HepG2 (cell line): Measurements from ENCODE around the gene CACNA1I. TPM values are rescaled to one million over a fixed set of nuclear protein-coding genes. Genes with fewer than 3 reads are reported as not detected.

Experiments
- ATAC-seq: fragments of 200-7000 bp; cut with Tn5 transposase; 3 replicates; pipeline ENCODE4 v1.9.1; 2020; ENCODE audit warnings: mild to moderate bottlenecking, moderate library complexity
- BruUV-seq: library from RNA; stranded (reverse); fragments of 400-500 nt; replicated peaks from 2 replicates; lab custom pipeline; 2021; lab: Mats Ljungman, UMichigan
- CTCF ChIA-PET: fragments of 300-600 bp; formaldehyde crosslinking; extraction: SDS; loops from one replicate; lab custom pipeline; 2021; ENCODE audit warnings: low total read pairs, inconsistent platforms, low intra/inter-chr PET ratio; lab: Yijun Ruan, JAX
- POLR2A ChIA-PET: fragments of 350-600 bp; sonication (Branson Sonifier 250); formaldehyde crosslinking; loops from one replicate; lab custom pipeline; 2020; ENCODE audit warnings: antibody characterized with exemption, inconsistent platforms; lab: Yijun Ruan, JAX
- DNase-seq: peaks from one replicate; pipeline ENCODE4 v3.0.0-alpha.2; 2015; ENCODE audit warnings: low spot score
- FAIRE-seq: peaks from 3 replicates; lab custom pipeline; 2011; peaks lifted over from hg19 to GRCh38; lab: Jason Lieb, UNC
- H2AFZ ChIP-seq: one replicate; pipeline ENCODE4 v1.6.1; 2011; ENCODE audit warnings: low read length, inconsistent platforms
- H3K27ac ChIP-seq: fragments of 300-600 bp; 3 replicates; pipeline ENCODE4 v1.8.0; 2011; ENCODE audit warnings: mixed run types, mild to moderate bottlenecking, mixed read lengths, low read length, inconsistent platforms; ENCODE audit not compliant: insufficient read depth; ENCODE audit errors: extremely low read length
- H3K27me3 ChIP-seq, 2 experiments: fragments of 200-600 bp in 1 of 2; 2 replicates in 1 of 2; 3 replicates in 1 of 2; pipeline versions ENCODE4 v1.6.0 to v1.8.0; 2011; ENCODE audit warnings: low read length in 2 of 2, mild to moderate bottlenecking in 2 of 2, moderate library complexity in 2 of 2, inconsistent platforms in 1 of 2; ENCODE audit not compliant: insufficient read depth in 2 of 2, control insufficient read depth in 1 of 2
- H3K36me3 ChIP-seq, 2 experiments: fragments of 200-600 bp in 1 of 2; replicated peaks in 1 of 2; 2 replicates in 1 of 2; 3 replicates in 1 of 2; pipeline versions ENCODE4 v1.5.1 to v1.8.0; 2011; ENCODE audit warnings: low read length in 2 of 2, inconsistent platforms in 1 of 2; ENCODE audit not compliant: insufficient read depth in 2 of 2, control insufficient read depth in 1 of 2
- H3K4me1 ChIP-seq: 2 replicates; pipeline ENCODE4 v1.5.1; 2012; ENCODE audit warnings: low read length, inconsistent platforms; ENCODE audit not compliant: insufficient read depth
- H3K4me2 ChIP-seq: 2 replicates; pipeline ENCODE4 v1.6.0; 2011; ENCODE audit warnings: low read depth, low read length, inconsistent platforms
- H3K4me3 ChIP-seq, 3 experiments: fragments of 200-600 bp in 1 of 3; sonication (generic), shearing (Covaris generic) in 1 of 3; replicated peaks in 1 of 3; 2 replicates each; pipeline ENCODE4 v1.5.1; 2011 to 2016; ENCODE audit warnings: low read length in 3 of 3, inconsistent platforms in 2 of 3, low read depth in 2 of 3, mild to moderate bottlenecking in 2 of 3, control low read depth in 1 of 3, mixed read lengths in 1 of 3; ENCODE audit not compliant: insufficient read depth in 1 of 3
- H3K79me2 ChIP-seq: one replicate; pipeline ENCODE4 v1.6.1; 2011; ENCODE audit warnings: low read length, inconsistent platforms; ENCODE audit not compliant: insufficient read depth
- H3K9ac ChIP-seq: 2 replicates; pipeline ENCODE4 v1.6.0; 2011; ENCODE audit warnings: mild to moderate bottlenecking, low read depth, low read length, inconsistent platforms; ENCODE audit not compliant: insufficient read depth
- H3K9me3 ChIP-seq: 2 replicates; pipeline ENCODE4 v1.5.1; 2012; ENCODE audit warnings: mild to moderate bottlenecking, low read length
- H4K20me1 ChIP-seq: 2 replicates; pipeline ENCODE4 v1.6.0; 2011; ENCODE audit warnings: inconsistent platforms, mild to moderate bottlenecking, low read length, moderate library complexity; ENCODE audit not compliant: insufficient read depth
- CSRNP2 ChIP-seq: sonication (generic); formaldehyde crosslinking; conservative IDR thresholded peaks from 2 replicates; pipeline ENCODE4 v1.8.0; 2022; ENCODE audit warnings: low read depth, missing genetic modification reagents
- ELF1 ChIP-seq: sonication (generic); formaldehyde crosslinking; IDR thresholded peaks from 2 replicates; pipeline ENCODE4 v1.4.0; 2020; ENCODE audit warnings: missing genetic modification reagents
- ELF3 ChIP-seq: IDR thresholded peaks from 2 replicates; pipeline ENCODE4 v1.6.1; 2016; ENCODE audit warnings: missing genetic modification reagents, missing compliant biosample characterization
- HINFP ChIP-seq: sonication (generic); formaldehyde crosslinking; IDR thresholded peaks from 2 replicates; pipeline ENCODE4 v1.4.0; 2020; ENCODE audit warnings: low read depth, mild to moderate bottlenecking, missing genetic modification reagents
- MTF1 ChIP-seq: sonication (generic); formaldehyde crosslinking; IDR thresholded peaks from 2 replicates; pipeline ENCODE4 v1.5.0; 2020; ENCODE audit warnings: missing genetic modification reagents
- NFRKB ChIP-seq: fragments of 450-650 bp; IDR thresholded peaks from 2 replicates; pipeline ENCODE4 v1.6.1; 2017
- NFYB ChIP-seq: sonication (generic); formaldehyde crosslinking; IDR thresholded peaks from 2 replicates; pipeline ENCODE4 v1.4.0; 2020; ENCODE audit warnings: missing genetic modification reagents
- TFDP2 ChIP-seq: sonication (generic); formaldehyde crosslinking; IDR thresholded peaks from 2 replicates; pipeline ENCODE4 v1.4.0; 2020; ENCODE audit warnings: missing genetic modification reagents
- UBTF ChIP-seq: sonication (generic); formaldehyde crosslinking; IDR thresholded peaks from 2 replicates; pipeline ENCODE4 v1.4.0; 2020; ENCODE audit warnings: mild to moderate bottlenecking, missing genetic modification reagents
- WIZ ChIP-seq: sonication (generic); formaldehyde crosslinking; IDR thresholded peaks from 2 replicates; pipeline ENCODE4 v1.5.1; 2020; ENCODE audit warnings: mild to moderate bottlenecking, missing genetic modification reagents
- ZNF570 ChIP-seq: sonication (generic); formaldehyde crosslinking; IDR thresholded peaks from 2 replicates; pipeline ENCODE4 v1.4.0; 2020; ENCODE audit warnings: mild to moderate bottlenecking, missing genetic modification reagents, borderline replicate concordance
- ZNF777 ChIP-seq: sonication (generic); formaldehyde crosslinking; IDR thresholded peaks from 2 replicates; pipeline ENCODE4 v1.4.0; 2020; ENCODE audit warnings: missing genetic modification reagents
- ZNF781 ChIP-seq: sonication (generic); formaldehyde crosslinking; IDR thresholded peaks from 2 replicates; pipeline ENCODE4 v1.5.1; 2020; ENCODE audit warnings: borderline replicate concordance, mild to moderate bottlenecking, missing genetic modification reagents; ENCODE audit errors: not compliant biosample characterization
- WGBS: methylation state at CpG from one replicate; pipeline ENCODE4 v1.1.6; 2017; ENCODE audit warnings: low lambda C conversion rate; 5-methylcytosine and 5-hydroxymethylcytosine counted together
- in situ Hi-C: cut with HindIII; loops from 2 replicates; pipeline ENCODE4 v1.10.0; 2017; ENCODE audit warnings: low pct_unique_long_range_greater_than_20kb; ENCODE audit not compliant: extremely low pct_ligation_motif_present
- intact Hi-C: fragments of 100-400 bp; cut with micrococcal nuclease; formaldehyde crosslinking; loops from one replicate; pipeline ENCODE4 v1.10.0; 2022; ENCODE audit not compliant: unreplicated experiment
- polyA plus RNA-seq, 8 experiments: library from polyadenylated mRNA; depleted of rRNA in 3 of 8; stranded (reverse) in 7 of 8; unstranded in 1 of 8; fragments of >200 nt; fragmentation: Illumina TruSeq in 4 of 8; extraction: Trizol in 4 of 8; gene quantifications; 2 replicates each; pipeline versions ENCODE4 v1.2.1 to v1.2.3, GENCODE V29; 2011 to 2016; ENCODE audit warnings: low read depth in 4 of 8, missing spikeins in 1 of 8, mixed read lengths in 1 of 8; ENCODE audit not compliant: insufficient read depth in 1 of 8
- total RNA-seq, 5 experiments: library from RNA; depleted of rRNA; stranded (reverse); fragments of >200 nt; fragmentation: Illumina TruSeq; extraction: Trizol; gene quantifications; 2 replicates each; pipeline ENCODE4 v1.2.3, GENCODE V29; 2016; ENCODE audit warnings: low read depth in 1 of 5
- TF ChIP-seq, protein P1 (sequence below): sonication (generic); formaldehyde crosslinking; IDR thresholded peaks from 2 replicates; pipeline ENCODE4 v1.8.1; 2022; ENCODE audit warnings: mild to moderate bottlenecking, missing genetic modification reagents
- TF ChIP-seq, protein P2 (sequence below): sonication (generic); formaldehyde crosslinking; IDR thresholded peaks from 2 replicates; pipeline ENCODE4 v1.5.0; 2020; ENCODE audit warnings: missing genetic modification reagents
- TF ChIP-seq, protein P3 (sequence below): sonication (generic); formaldehyde crosslinking; IDR thresholded peaks from 2 replicates; pipeline ENCODE4 v1.5.0; 2020; ENCODE audit warnings: missing genetic modification reagents, mild to moderate bottlenecking, borderline replicate concordance

The CACNA1I gene
- total and polyA plus RNA-seq, 2 of the 13 experiments (the other 11 are each of a cell fraction or from before 2014, with no cell fraction given) = not detected

- Histone ChIP-seq H3K79me2 (no peaks in the 10 kb centered on the region), H2AFZ (no peak overlapping the region), H3K4me3 (no peak overlapping the region), H4K20me1 (no peaks in the 10 kb centered on the region), H3K9me3 (no peaks in the 10 kb centered on the region), H3K27ac (no peak overlapping the region), H3K9ac (no peak overlapping the region), H3K4me1 (peaks cover 12% of the 10 kb centered on the region), H3K36me3 (no peaks in the 10 kb centered on the region), H3K4me2 (no peak overlapping the region), H3K27me3 (peaks cover 11 to 71% of the 10 kb centered on the region in 2 experiments; a peak in 4 of 5 replicates)
- in situ Hi-C loops (no loop called here), intact Hi-C loops (no loop called here)
- DNase-seq = no peak
- ChIA-PET CTCF (no interaction called here), POLR2A (interaction anchor here (0.7 kb wide), 1 partner anchor 88 kb away, joined by 4 read pairs; no protein-coding TSS in a partner anchor)
- FAIRE-seq = no peak
- BruUV-seq = no TSS peak
- 76% methylated on average over 3 of the region's 5 CpGs for WGBS
- ATAC-seq = no peak
- TF ChIP-seq, protein P1, sequence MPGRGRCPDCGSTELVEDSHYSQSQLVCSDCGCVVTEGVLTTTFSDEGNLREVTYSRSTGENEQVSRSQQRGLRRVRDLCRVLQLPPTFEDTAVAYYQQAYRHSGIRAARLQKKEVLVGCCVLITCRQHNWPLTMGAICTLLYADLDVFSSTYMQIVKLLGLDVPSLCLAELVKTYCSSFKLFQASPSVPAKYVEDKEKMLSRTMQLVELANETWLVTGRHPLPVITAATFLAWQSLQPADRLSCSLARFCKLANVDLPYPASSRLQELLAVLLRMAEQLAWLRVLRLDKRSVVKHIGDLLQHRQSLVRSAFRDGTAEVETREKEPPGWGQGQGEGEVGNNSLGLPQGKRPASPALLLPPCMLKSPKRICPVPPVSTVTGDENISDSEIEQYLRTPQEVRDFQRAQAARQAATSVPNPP (CRISPR knock-in tag) = no peak
- TF ChIP-seq UBTF (CRISPR knock-in tag) (no peak), ZNF570 (CRISPR knock-in tag) (no peak), ZNF781 (no peak), TFDP2 (CRISPR knock-in tag) (no peak), ZNF777 (CRISPR knock-in tag) (no peak), ELF1 (CRISPR knock-in tag) (no peak), HINFP (CRISPR knock-in tag) (no peak), ELF3 (no peak), MTF1 (no peak), CSRNP2 (CRISPR knock-in tag) (no peak), NFRKB (no peak), NFYB (CRISPR knock-in tag) (no peak), WIZ (CRISPR knock-in tag) (no peak)
- TF ChIP-seq, protein P2, sequence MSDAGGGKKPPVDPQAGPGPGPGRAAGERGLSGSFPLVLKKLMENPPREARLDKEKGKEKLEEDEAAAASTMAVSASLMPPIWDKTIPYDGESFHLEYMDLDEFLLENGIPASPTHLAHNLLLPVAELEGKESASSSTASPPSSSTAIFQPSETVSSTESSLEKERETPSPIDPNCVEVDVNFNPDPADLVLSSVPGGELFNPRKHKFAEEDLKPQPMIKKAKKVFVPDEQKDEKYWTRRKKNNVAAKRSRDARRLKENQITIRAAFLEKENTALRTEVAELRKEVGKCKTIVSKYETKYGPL (CRISPR knock-in tag) = no peak
- TF ChIP-seq, protein P3, sequence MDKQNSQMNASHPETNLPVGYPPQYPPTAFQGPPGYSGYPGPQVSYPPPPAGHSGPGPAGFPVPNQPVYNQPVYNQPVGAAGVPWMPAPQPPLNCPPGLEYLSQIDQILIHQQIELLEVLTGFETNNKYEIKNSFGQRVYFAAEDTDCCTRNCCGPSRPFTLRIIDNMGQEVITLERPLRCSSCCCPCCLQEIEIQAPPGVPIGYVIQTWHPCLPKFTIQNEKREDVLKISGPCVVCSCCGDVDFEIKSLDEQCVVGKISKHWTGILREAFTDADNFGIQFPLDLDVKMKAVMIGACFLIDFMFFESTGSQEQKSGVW (CRISPR knock-in tag) = no peak
These were observed 137.3 kb downstream of the CACNA1I start for GRCh38 chr22:39707816-39708215.
